ENCODE data around the gene CHRNA5. TPM values are rescaled to one million over a fixed set of nuclear protein-coding genes. Genes with fewer than 3 reads are reported as not detected.

The CHRNA5 gene
- total RNA-seq, 2 donors from 2014 or later = 5.9 to 14.1 TPM

DNA sequence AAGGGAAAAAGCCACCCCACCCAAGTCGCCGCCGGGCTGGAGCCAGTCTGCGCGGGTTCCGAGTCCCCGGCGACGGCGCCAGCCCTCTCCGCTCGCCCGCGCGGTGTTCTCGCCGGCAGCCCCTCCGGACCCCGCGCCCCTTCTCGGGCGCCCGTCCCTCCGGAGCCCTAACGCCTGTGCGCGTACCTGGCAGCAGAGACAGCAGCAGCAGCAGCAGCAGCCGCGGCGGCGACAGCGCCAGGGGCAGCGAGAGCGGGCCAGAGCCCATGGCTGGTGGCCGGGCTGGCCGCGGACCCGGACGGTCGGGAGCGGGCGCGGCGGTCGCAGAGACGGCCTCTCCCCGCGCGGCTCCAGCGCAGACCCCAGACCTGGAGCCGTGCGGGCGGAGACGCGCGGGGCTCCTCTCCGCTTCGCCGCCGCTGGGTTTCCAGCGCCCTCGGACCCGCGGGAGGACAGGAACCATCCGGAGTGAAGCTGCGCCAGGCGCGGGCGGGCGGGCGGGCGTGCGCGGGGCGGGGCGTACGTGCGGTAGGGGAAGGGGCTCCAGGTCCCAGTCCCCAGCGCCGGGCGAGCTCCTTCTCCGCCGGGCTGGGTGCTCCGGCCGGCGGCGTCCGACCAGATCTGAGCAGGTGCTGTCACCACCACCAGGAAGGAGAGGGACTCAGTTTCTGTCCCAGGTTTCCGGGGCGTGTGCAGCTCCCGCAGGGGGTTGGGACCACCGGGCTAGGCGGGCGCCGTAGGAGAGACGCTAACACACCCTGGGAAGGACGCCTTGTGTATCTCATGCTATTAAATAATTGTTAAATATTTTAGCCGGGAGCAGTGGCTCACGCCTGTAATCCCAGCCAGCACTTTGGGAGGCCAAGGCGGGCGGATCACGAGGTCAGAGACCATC, 55.5 kb downstream of the CHRNA5 start, which contains the start of gene CHRNA3:
Gene CHRNA3, minus strand, starts transcription at position 470 of the 895 bp plus-strand sequence. Its CDS starts 202 bp downstream, at position 268.
- Mint-ChIP-seq H3K4me1 (no peaks in the 10 kb centered on the region), H3K36me3 (ENCODE audit: low read depth) (no peaks in the 10 kb centered on the region), H3K27ac (no peak within 1 kb of the TSS), H3K9me3 (no peaks in the 10 kb centered on the region), H3K4me3 (no peak within 1 kb of the TSS), H3K27me3 (peaks cover 42% of the 10 kb centered on the region)
- ATAC-seq (replicated peaks) = no peak

DNA sequence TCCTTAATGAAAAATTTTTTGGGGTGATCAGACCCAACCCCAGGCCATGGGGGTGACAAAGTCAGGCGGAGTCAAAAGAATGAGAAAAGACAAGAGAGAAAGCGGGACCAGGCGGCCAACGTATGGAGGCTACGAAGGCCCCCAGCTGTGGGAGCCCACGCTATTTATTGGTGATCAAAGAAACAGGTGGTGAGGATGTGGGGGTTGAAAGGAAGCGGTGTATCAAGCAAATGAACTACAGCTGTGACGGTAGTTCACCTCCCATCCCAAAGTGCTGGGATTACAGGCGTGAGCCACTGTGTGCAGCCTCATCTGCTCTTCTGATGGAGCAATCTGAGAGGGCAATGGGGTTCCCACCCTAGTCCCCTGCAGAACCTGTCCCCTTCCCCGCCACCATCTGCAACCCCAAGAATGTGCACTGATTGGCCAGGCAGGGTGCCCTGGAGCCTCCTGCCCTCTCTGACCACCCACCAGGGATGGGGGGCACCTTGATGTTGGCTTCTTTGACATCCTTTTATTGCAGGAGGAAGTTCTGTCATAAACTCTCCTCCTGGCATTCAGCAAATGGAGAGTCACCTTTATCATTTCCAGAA, 56.6 kb downstream of the CHRNA5 start:
- Mint-ChIP-seq H3K9me3 (no peaks in the 10 kb centered on the region), H3K4me1 (no peaks in the 10 kb centered on the region), H3K4me3 (no peak overlapping the region), H3K27me3 (peaks cover 45% of the 10 kb centered on the region), H3K27ac (no peak overlapping the region), H3K36me3 (ENCODE audit: low read depth) (no peaks in the 10 kb centered on the region)
- no peak for ATAC-seq (replicated peaks)

DNA sequence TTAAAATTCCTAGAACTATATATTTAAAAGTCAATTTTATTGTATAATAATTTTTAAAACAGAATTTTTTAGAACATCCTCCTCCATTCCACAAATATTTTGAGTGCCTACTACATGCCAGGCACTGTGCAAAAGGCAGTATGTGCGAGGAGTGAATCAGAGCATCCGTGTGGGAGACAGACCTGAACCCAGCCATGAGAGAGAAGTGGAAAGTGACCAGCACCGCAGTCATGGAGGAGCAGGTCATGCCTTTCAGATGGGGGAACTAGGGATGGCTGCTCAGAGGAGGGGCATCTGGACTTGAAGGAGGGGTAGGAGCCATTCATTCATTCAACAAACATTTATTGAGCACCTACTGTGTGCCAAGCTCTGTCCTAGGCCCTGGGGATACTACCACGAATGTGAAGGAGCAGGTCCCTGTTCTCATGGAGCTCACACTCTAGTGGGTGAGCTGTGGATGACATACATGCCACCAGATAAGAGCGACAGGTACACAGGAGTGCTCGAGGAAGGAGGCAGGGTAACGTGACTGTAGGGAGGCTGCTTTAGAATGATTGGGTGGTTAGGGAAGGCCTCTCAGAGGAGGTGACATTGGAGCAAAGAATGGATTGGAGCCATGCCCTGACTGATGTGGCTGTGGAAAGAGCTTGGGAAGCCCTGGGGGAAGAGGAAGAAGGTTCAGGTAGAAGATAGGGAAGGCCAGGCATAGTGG, 58.6 kb downstream of the CHRNA5 start:
- ATAC-seq (replicated peaks) = no peak
- no peak overlapping the region for H3K4me3 Mint-ChIP-seq
- H3K4me1 Mint-ChIP-seq = no peaks in the 10 kb centered on the region
- no peaks in the 10 kb centered on the region for H3K36me3 Mint-ChIP-seq (ENCODE audit: low read depth)
- peaks cover 44% of the 10 kb centered on the region for H3K27me3 Mint-ChIP-seq
- H3K27ac Mint-ChIP-seq = no peak overlapping the region
- no peaks in the 10 kb centered on the region for H3K9me3 Mint-ChIP-seq

DNA sequence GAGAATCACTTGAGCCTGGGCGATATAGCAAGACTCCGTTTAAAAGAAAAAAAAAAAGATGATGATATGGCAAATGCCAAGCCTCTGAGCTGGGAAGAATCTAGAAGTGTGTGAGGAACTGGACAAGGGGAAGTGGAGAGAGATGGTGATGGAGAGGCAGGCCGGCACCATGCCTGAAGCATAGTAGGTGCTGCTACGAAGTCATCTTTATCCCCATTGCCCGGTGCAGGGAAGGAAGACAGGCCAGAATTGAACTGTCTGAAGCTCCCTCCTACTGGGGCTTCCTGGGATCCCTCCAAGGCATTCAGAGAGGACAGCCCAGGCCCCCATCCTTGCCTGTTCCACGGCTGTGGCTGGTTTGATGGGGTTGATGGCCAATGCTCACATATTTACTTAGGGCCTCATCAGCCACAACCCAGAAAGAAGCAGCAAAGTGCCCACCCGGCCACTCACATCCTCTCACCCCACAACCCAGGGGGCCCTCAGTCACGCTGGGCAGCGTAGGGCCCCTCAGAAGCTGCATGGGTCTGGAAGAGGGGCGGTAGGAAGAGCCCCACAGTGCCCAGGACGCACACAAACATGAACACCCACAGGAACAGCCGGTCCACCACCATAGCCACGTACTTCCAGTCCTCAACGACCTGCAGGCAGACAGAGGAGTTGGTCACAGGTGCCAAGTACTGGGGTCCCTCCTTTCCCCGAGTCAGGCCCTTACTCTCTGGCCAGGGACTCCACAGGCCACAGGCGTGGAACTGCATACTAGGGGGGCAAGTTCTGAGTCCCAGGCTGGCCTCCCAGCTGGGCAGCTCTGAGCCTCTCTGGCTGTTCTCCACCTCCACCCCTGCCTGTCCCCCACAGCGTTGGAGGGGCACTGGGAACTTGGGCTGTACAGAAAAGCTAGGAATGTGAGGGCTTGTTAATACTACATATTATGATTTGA, 59.6 kb downstream of the CHRNA5 start:
- no peaks in the 10 kb centered on the region for H3K9me3 Mint-ChIP-seq
- H3K27me3 Mint-ChIP-seq = peaks cover 39% of the 10 kb centered on the region
- ATAC-seq (replicated peaks) = no peak
- H3K4me1 Mint-ChIP-seq = no peaks in the 10 kb centered on the region
- no peak overlapping the region for H3K4me3 Mint-ChIP-seq
- no peaks in the 10 kb centered on the region for H3K36me3 Mint-ChIP-seq (ENCODE audit: low read depth)
- no peak overlapping the region for H3K27ac Mint-ChIP-seq

DNA sequence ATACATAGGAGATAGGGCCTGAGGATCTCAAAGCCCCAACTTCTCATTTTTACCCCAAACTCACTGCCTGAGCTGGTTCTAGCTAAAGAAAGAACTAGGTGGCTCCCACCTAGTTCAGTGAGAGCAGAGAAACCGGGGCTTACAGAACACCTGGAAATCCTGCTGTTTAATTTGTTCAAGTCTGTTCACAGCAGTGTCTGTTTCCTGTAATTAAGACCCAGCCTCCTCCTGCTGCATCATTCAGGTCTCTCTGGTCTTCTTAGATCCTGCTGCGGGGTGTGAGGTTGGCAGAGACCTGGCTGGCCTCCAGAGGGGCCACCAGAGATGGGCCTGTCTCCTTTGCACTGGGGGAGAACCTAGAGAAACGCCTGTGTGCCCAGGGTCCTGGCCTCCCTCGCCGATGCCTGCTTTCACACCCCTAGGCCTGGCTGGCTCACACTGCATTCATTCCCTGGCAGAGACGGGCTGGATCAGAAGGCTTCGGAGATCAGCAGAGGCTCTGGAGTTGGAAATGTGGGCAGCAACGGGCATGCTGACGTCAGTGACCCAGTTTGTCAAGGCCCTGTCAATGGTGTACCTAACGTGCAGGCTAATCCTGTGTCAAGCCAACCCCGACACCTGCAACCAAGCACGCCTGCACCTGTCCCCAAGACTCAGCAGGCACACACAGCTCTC, 60.4 kb downstream of the CHRNA5 start:
- ATAC-seq (replicated peaks) = no peak
- Mint-ChIP-seq H3K27me3 (peaks cover 39% of the 10 kb centered on the region), H3K36me3 (ENCODE audit: low read depth) (no peaks in the 10 kb centered on the region), H3K4me1 (no peaks in the 10 kb centered on the region), H3K27ac (no peak overlapping the region), H3K4me3 (no peak overlapping the region), H3K9me3 (no peaks in the 10 kb centered on the region)

DNA sequence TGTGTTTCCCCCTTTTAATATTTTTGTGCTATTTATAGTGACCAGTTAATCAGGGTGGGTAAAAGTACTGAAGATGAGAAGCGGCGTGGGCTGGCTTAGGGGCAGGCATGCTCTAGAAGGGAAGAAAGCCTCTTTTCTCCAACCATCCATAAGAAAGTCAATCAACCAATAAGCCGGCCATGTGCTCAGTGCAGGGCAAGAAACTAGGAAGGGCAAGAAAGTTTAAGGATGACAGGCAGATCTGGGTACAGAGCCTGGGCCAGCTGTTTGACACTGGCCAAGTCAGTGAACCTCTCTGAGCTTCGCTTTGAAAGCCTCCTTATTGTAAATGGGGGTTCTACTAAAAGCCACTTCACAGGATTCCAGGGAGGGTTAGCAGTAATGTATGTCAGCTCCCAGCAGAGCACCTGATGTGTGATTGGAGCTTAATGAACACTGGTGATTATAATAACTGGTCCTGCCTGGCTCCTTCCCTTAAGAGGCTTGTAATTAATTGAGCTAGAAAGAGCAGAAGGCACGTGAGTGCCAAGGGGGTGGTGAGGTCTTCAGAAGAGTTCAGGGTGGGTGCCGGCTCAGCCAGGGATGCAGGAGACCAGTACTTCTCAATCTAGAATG, 61.2 kb downstream of the CHRNA5 start:
- no peak overlapping the region for H3K27ac Mint-ChIP-seq
- no peak for ATAC-seq (replicated peaks)
- no peaks in the 10 kb centered on the region for H3K9me3 Mint-ChIP-seq

DNA sequence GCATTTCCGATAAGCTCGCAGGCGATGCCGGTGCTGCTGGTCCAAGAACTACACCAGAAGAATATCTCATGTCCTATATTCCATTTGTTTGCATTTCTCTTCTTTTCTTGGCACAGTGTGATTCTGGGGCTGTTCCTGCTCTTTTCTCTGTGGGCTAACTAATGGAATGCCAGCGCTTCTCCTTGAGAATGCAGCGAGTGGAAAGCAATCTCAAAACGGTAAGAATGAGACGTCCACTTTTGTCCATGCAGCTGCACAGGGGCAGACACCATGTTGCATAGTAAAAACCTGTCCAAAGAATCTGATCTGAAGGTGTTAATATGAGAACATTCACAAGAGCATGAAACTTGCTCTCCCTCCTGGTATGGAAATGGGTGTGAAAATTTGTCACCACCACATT, 62.0 kb downstream of the CHRNA5 start:
- H3K36me3 Mint-ChIP-seq (ENCODE audit: low read depth) = no peaks in the 10 kb centered on the region

More for the DNA sequence above, 61.2 kb downstream of the CHRNA5 start:
- Mint-ChIP-seq H3K27me3 (peaks cover 35% of the 10 kb centered on the region), H3K4me1 (no peaks in the 10 kb centered on the region), H3K36me3 (ENCODE audit: low read depth) (no peaks in the 10 kb centered on the region), H3K4me3 (no peak overlapping the region)

DNA sequence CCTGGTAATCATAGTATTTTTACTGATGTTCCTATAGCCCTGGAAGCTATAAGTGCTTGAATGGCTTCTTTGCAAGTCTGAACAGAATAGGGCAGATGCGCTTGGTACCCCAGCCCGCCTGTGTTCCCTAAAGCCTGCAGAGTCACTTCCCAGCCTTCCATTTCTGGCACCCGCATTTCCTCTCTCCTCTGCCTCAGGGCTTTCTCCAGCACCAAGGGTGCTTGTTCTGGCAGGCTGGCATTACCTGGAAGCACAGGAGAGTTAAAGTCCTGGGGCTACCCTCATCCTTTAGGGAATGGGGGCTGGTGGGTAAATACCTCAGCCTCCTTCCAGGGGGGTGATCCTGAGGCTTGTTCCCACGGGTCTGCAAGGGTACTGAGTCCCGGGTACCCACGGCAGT, 62.9 kb downstream of the CHRNA5 start:
- Mint-ChIP-seq H3K27ac (no peak overlapping the region), H3K9me3 (peaks cover 7% of the 10 kb centered on the region), H3K27me3 (peaks cover 31% of the 10 kb centered on the region), H3K4me1 (no peaks in the 10 kb centered on the region), H3K36me3 (ENCODE audit: low read depth) (no peaks in the 10 kb centered on the region), H3K4me3 (no peak overlapping the region)
- no peak for ATAC-seq (replicated peaks)

More for the DNA sequence above, 62.0 kb downstream of the CHRNA5 start:
- Mint-ChIP-seq H3K9me3 (no peaks in the 10 kb centered on the region), H3K4me3 (no peak overlapping the region), H3K27ac (no peak overlapping the region), H3K27me3 (peaks cover 30% of the 10 kb centered on the region), H3K4me1 (no peaks in the 10 kb centered on the region)
- ATAC-seq (replicated peaks) = no peak

DNA sequence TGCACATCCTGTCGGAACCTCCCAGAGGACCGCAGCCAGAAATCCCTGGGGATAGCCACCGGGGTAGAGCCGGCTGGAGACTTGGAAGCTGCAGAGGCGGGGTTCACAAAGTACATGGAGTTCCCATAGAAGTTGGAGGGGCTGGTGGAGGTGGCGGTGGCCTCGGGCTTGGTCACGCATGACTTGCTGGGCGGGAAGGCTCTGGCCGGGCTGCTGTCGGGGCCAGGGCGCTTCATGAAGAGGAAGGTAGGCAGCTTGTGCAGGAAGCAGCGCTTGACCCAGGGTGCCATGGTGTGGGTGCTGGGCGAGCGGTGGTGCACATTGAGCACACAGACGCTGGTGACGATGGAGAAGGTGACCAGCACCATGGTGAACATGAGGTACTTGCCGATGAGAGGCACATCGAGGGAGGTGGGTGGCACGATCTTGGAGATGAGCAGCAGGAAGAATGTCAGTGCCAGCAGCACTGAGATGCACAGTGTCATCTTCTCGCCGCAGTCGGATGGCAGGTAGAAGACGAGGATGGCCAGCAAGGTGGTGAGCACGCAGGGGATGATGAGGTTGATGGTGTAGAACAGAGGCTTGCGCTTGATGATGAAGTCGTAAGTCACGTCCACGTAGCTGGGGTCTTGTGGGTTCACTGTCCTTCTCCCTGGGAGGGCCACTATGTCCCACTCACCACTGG, 63.9 kb downstream of the CHRNA5 start:
- no peak overlapping the region for H3K4me3 Mint-ChIP-seq
- peaks cover 26% of the 10 kb centered on the region for H3K27me3 Mint-ChIP-seq
- no peaks in the 10 kb centered on the region for H3K36me3 Mint-ChIP-seq (ENCODE audit: low read depth)
- ATAC-seq (replicated peaks) = no peak
- H3K27ac Mint-ChIP-seq = no peak overlapping the region
- H3K9me3 Mint-ChIP-seq = peaks cover 11% of the 10 kb centered on the region
- no peaks in the 10 kb centered on the region for H3K4me1 Mint-ChIP-seq

DNA sequence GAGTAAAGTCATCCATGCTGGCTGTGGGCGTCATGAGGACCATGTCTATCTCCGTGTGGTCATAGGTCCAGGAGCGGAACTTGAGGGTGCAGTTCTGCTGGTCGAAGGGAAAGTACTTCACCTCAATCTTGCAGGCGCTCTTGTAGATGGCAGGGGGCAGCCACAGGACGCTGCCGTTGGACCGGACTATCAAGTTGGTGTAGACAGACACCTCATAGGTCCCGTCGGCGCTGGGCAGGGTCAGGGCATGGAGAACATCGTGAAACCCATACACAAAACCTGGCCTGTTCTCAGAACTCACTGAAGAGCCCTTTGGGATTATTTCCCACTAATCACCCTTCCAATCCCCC, 64.4 kb downstream of the CHRNA5 start:
- H3K4me1 Mint-ChIP-seq = no peaks in the 10 kb centered on the region
- no peak for ATAC-seq (replicated peaks)
- peaks cover 23% of the 10 kb centered on the region for H3K27me3 Mint-ChIP-seq
- H3K4me3 Mint-ChIP-seq = no peak overlapping the region
- H3K36me3 Mint-ChIP-seq (ENCODE audit: low read depth) = no peaks in the 10 kb centered on the region
- H3K9me3 Mint-ChIP-seq = peaks cover 11% of the 10 kb centered on the region
- no peak overlapping the region for H3K27ac Mint-ChIP-seq

DNA sequence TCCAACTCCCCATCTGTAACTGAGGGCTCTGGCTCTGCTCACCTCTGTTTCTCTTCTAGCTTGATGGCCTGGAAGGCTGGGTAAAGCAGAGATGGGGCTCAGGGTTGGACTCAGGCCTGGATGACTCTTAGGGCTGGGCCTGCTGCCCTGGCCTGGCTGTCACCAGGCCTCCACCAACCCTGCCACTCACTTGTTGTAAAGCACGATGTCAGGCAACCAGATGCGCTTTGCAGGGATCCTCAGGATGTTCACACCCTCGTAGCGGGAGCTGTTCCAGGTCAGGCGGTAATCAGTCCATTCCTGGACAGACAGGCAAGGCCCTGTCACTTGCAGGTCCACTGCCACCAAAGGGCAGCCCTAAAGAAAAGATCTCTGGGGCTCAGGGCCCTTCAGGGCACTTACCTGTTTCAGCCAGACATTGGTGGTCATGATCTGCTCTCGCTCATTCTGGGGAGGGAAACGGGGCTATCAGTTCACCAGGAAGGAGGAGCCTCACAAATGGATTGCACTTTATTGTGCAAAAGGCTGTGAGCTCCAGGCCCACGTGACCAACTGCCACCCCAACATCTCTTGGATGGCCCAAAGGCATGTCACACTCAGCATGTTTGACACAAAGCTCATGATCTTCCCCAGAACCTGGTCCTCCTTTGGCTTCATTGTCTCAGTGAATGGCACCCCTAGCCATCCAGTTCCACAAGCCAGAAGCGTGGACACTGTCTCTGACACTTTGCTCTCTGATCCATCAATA, 65.7 kb downstream of the CHRNA5 start:
- ATAC-seq (replicated peaks) = no peak
- Mint-ChIP-seq H3K27me3 (peaks cover 23% of the 10 kb centered on the region), H3K4me1 (no peaks in the 10 kb centered on the region), H3K36me3 (ENCODE audit: low read depth) (no peaks in the 10 kb centered on the region), H3K9me3 (peaks cover 11% of the 10 kb centered on the region), H3K4me3 (no peak overlapping the region), H3K27ac (no peak overlapping the region)

DNA sequence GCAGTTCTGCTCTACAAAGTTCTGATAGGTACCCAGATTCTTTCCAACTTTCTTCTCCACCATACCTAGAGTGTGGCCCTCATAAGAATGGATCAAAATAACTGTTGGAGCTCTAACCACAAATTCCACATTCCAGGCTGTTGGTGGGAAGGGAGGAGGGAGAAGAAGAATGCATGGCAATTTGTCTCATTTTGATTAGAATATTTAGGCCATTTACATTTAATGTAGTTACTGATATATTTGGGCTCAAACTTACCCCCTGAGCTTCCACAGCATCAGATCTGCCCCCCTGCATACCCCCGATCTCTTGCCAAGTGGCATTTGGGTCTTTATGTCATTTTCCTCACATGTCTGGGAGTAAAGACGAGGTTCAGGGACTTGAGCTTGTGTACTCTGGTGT, 68.0 kb downstream of the CHRNA5 start:
- no peak overlapping the region for H3K4me3 Mint-ChIP-seq
- no peak for ATAC-seq (replicated peaks)
- peaks cover 23% of the 10 kb centered on the region for H3K27me3 Mint-ChIP-seq
- no peaks in the 10 kb centered on the region for H3K36me3 Mint-ChIP-seq (ENCODE audit: low read depth)
- H3K27ac Mint-ChIP-seq = no peak overlapping the region
- no peaks in the 10 kb centered on the region for H3K4me1 Mint-ChIP-seq
- H3K9me3 Mint-ChIP-seq = peaks cover 11% of the 10 kb centered on the region

Data from activated T-helper 17 cell treated with anti-CD3 and anti-CD28 coated beads, Interleukin-2, amount 50 U/mL, for 72 hours (primary cell).